Body of pancreas (tissue), 4 donors: ENCODE results near the gene POMC. TPM values are rescaled to one million over a fixed set of nuclear protein-coding genes. Genes with fewer than 3 reads are reported as not detected.
"Not testable (repeated sequence)": the region's sequence is repeated elsewhere in the genome, so short reads cannot be mapped to it uniquely, and the experiment has no call there.

Experiments used
- ATAC-seq: fragments of 150-250 bp; one replicate; pipeline ENCODE4 v1.9.1; 2016
- DNase-seq, 4 donors: peaks; one replicate each; pipeline ENCODE4 v3.0.0-alpha.2; 2019
- H3K27ac ChIP-seq, 4 donors: fragments of 200-600 bp; sonication (generic); 1 replicate in 3 of 4; 2 replicates in 1 of 4; pipeline versions ENCODE4 v1.5.1 to v1.6.1; 2016 to 2019; ENCODE audit warnings: mild to moderate bottlenecking in 1 of 4, mixed read lengths in 1 of 4, moderate library complexity in 1 of 4
- H3K27me3 ChIP-seq, 2 donors: fragments of 200-600 bp; sonication (generic); one replicate each; pipeline ENCODE4 v1.6.0; 2016; ENCODE audit warnings: mild to moderate bottlenecking in 1 of 2
- H3K36me3 ChIP-seq, 2 donors: fragments of 200-600 bp; sonication (generic); replicated peaks in 1 of 2; 2 replicates each; pipeline ENCODE4 v1.5.1; 2016; ENCODE audit warnings: low read depth in 2 of 2; ENCODE audit not compliant: insufficient read depth in 1 of 2
- H3K4me1 ChIP-seq: fragments of 200-600 bp; sonication (generic); one replicate; pipeline ENCODE4 v1.6.0; 2016
- H3K4me3 ChIP-seq, 2 donors: fragments of 200-600 bp; sonication (generic); 1 replicate in 1 of 2; 2 replicates in 1 of 2; pipeline ENCODE4 v1.5.1; 2016 to 2019
- H3K9me3 ChIP-seq, 3 donors: fragments of 200-600 bp; sonication (generic); 1 replicate in 2 of 3; 2 replicates in 1 of 3; pipeline ENCODE4 v1.5.1; 2016
- POLR2A ChIP-seq, 3 donors: fragments of 450-650 bp; IDR thresholded peaks; one replicate each; pipeline ENCODE4 v1.6.1; 2016; ENCODE audit warnings: antibody characterized with exemption in 3 of 3, mild to moderate bottlenecking in 2 of 3
- WGBS, 2 donors: methylation state at CpG; one replicate each; pipeline ENCODE4 v1.1.5; 2017; 5-methylcytosine and 5-hydroxymethylcytosine counted together
- intact Hi-C: fragments of 100-400 bp; cut with DNase I; formaldehyde crosslinking; loops from one replicate; pipeline ENCODE4 v1.15.1; 2023
- total RNA-seq, 2 donors: library from RNA; depleted of rRNA; stranded (reverse); fragments of >200 nt; gene quantifications; one replicate each; pipeline ENCODE4 v1.1.0, GENCODE V29; 2016
- TF ChIP-seq, protein P1 (sequence below), 7 experiments: fragments of 450-650 bp in 4 of 7; fragments of 200-600 bp in 3 of 7; sonication (generic) in 3 of 7; IDR thresholded peaks; one replicate each; pipeline ENCODE4 v1.5.1; 2016 to 2019; ENCODE audit warnings: antibody characterized with exemption in 7 of 7

The POMC gene
- total RNA-seq, 2 donors from 2014 or later = 2.9 to 92.0 TPM

DNA sequence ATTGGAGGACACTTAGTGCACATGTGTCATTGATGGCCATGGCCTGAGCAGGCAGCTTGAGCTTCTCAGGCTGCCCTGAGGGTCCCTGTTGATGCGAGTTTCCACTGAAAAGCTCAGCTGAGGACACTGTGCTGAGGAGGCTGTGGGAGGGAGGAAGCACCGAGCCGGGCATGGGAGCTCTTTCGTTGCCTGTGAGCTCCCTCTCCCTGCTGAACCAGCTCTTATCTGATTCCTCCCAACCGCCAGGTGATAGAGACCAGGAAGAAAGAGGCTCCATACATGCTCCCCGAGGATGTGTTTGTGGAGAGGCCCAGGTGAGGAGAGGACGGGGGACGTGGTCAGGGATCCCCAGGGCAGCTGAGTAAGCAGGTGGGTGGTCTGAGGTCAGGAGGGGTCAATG lies 27.3 kb downstream of the POMC start:
- no peak for TF ChIP-seq POLR2A (IDR thresholded peaks at IDR 0.05)
- TF ChIP-seq, protein P1, sequence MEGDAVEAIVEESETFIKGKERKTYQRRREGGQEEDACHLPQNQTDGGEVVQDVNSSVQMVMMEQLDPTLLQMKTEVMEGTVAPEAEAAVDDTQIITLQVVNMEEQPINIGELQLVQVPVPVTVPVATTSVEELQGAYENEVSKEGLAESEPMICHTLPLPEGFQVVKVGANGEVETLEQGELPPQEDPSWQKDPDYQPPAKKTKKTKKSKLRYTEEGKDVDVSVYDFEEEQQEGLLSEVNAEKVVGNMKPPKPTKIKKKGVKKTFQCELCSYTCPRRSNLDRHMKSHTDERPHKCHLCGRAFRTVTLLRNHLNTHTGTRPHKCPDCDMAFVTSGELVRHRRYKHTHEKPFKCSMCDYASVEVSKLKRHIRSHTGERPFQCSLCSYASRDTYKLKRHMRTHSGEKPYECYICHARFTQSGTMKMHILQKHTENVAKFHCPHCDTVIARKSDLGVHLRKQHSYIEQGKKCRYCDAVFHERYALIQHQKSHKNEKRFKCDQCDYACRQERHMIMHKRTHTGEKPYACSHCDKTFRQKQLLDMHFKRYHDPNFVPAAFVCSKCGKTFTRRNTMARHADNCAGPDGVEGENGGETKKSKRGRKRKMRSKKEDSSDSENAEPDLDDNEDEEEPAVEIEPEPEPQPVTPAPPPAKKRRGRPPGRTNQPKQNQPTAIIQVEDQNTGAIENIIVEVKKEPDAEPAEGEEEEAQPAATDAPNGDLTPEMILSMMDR (IDR thresholded peaks at IDR 0.05) = no peak

DNA sequence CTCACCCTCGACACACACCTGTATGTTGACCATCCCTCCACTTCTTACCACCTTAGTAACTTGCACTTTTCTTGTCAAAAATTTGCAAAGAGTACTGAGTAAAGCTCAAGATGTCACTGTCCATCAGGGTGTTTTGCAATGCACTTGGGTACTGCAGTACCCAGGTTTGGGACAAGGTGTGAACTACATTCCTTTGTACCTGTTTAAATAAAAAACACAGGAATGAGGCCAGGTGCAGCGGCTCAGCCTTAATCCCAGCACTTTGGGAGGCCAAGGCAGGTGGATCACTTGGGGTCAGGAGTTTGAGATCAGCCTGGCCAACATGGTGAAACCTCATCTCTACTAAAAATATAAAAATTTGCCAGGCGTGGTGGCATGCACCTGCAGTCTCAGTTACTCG lies 27.8 kb downstream of the POMC start:
- H3K27ac ChIP-seq, H3K4me1 ChIP-seq, H3K36me3 ChIP-seq, intact Hi-C loops, DNase-seq, ATAC-seq, H3K4me3 ChIP-seq, H3K27me3 ChIP-seq, H3K9me3 ChIP-seq: not testable (repeated sequence)
- WGBS, 2 donors = 61 to 81% methylated on average over 3 to 4 of the region's 4 CpGs

More for the DNA sequence above, 27.3 kb downstream of the POMC start:
- no peak overlapping the region for H3K4me3 ChIP-seq
- no peak overlapping the region for H3K27ac ChIP-seq
- DNase-seq (no peak), ATAC-seq (no peak)
- H3K36me3 ChIP-seq = no peaks in the 10 kb centered on the region
- 47 to 49% methylated on average over 6 to 8 of the region's 8 CpGs for WGBS, 2 donors
- H3K9me3 ChIP-seq = no peaks in the 10 kb centered on the region
- intact Hi-C loops = no loop called here
- H3K4me1 ChIP-seq = no peaks in the 10 kb centered on the region
- no peaks in the 10 kb centered on the region for H3K27me3 ChIP-seq

DNA sequence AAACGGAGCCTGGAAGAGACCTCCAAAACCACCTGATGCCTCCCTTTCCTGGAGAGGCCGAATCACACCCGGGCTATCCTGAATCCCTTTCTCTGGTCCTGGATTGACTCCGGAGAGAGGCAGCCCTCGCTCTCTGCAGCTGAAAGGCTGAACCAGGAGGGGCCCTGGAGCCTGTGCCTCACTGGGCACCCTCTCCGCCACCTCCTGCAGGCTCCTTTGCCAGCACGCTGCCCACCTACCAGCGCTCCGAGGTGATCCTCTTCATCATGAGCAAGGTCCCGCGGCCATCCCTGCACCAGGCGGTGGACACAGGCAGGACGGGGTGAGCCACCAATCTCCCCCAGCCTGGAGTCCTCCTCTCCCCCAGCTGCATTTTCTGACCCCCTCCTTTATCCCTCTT lies 35.7 kb downstream of the POMC start:
- Histone ChIP-seq H3K36me3 (no peaks in the 10 kb centered on the region), H3K9me3 (no peaks in the 10 kb centered on the region), H3K4me1 (peaks cover 6% of the 10 kb centered on the region), H3K27ac (no peak overlapping the region), H3K27me3 (no peaks in the 10 kb centered on the region), H3K4me3 (no peak overlapping the region)
- no peak for TF ChIP-seq POLR2A (IDR thresholded peaks at IDR 0.05)
- TF ChIP-seq, protein P1 (IDR thresholded peaks at IDR 0.05) = no peak
- DNase-seq (no peak), ATAC-seq (no peak)
- intact Hi-C loops = loop anchor here (5.0 kb wide), 1 partner anchor 150 kb away; no protein-coding TSS in a partner anchor
- 77 to 81% methylated on average over 11 to 13 of the region's 13 CpGs for WGBS, 2 donors

DNA sequence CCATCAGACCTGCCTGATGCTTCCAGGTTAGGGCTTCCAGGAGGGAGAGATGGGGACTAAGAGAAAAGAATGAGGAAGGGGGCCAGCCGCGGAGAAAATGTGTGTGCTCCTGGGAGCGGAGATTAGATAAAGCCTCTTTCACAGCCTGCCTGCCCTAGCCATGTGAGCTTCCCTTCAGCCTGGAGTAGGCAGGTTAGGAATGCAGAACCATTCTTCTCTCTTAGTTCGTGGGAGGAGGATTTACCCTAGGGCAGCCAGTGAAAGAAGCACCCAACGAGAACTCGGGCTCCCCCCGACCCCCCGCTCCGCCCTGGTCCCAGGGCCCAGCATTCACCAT lies 36.1 kb downstream of the POMC start:
- Histone ChIP-seq H3K9me3 (no peaks in the 10 kb centered on the region), H3K36me3 (no peaks in the 10 kb centered on the region), H3K27me3 (no peaks in the 10 kb centered on the region), H3K4me3 (no peak overlapping the region), H3K4me1 (peaks cover 6% of the 10 kb centered on the region), H3K27ac (no peak overlapping the region)
- WGBS, 2 donors = 17 to 24% methylated on average over 9 of the region's 9 CpGs
- ATAC-seq (no peak), DNase-seq (no peak)
- intact Hi-C loops = loop anchor here (5.0 kb wide), 1 partner anchor 150 kb away; no protein-coding TSS in a partner anchor
- TF ChIP-seq, protein P1 (IDR thresholded peaks at IDR 0.05) = no peak
- TF ChIP-seq POLR2A (IDR thresholded peaks at IDR 0.05) = no peak

DNA sequence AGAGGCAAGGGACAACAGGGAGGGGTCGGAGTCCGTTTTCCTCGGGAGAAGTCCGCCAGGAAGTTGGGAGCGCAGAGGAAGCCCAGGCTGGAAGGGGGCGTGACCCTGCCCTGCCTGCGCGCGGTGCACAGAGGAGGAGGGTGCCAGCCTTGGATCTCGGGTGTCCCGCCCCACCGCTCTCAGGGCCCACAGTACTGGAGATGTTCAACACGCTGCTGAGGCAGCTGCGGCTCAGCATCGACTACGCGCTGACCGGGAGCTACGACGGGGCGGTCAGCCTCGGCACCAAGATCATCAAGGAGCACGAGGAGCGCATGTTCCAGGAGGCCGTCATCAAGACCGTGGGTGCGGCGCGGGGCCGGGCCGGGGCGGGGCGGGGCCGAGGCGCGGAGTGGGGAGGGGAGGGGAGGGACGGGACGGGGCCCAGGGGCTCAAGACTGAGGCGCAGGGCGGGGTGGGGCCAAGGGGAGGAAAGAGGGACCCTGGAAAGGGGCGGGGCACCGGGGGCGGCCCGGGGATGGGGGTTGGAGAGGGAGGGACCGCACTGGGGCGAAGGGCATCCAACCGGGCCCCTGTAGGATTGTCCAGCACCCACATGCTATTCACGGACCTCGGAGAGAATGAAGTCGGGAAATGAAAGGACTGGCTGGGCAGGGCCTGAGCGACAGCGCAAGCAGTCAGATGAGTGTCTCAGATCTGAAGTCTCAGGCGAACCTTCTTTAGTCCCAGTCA lies 36.6 kb downstream of the POMC start:
- Histone ChIP-seq H3K27me3 (no peaks in the 10 kb centered on the region), H3K36me3 (no peaks in the 10 kb centered on the region), H3K27ac (no peak overlapping the region), H3K4me1 (peaks cover 6% of the 10 kb centered on the region), H3K4me3 (no peak overlapping the region), H3K9me3 (no peaks in the 10 kb centered on the region)
- DNase-seq = peak in 1 of 4 donors; percentile 20
- intact Hi-C loops = loop anchor here (5.0 kb wide), 1 partner anchor 149 kb away; no protein-coding TSS in a partner anchor
- no peak for ATAC-seq
- no peak for TF ChIP-seq POLR2A (IDR thresholded peaks at IDR 0.05)
- TF ChIP-seq, protein P1 (IDR thresholded peaks at IDR 0.05) = no peak
- WGBS, 2 donors = 11 to 15% methylated on average over 25 to 38 of the region's 53 CpGs
